A549 (cell line): ENCODE measurements around the gene SEC14L6. TPM values are rescaled to one million over a fixed set of nuclear protein-coding genes. Genes with fewer than 3 reads are reported as not detected.

ENCODE experiments used
- ATAC-seq, 2 experiments: fragments of 200-7000 bp in 1 of 2; fragments of >200 bp in 1 of 2; cut with Nextera tagmentation in 1 of 2; cut with Tn5 transposase in 1 of 2; 3 replicates each; pipeline versions ENCODE4 v1.8.0 to v1.9.1; 2018 to 2020; ENCODE audit warnings: mild to moderate bottlenecking in 1 of 2, moderate library complexity in 1 of 2
- CTCF ChIA-PET: fragments of 300-600 bp; sonication (Branson Sonifier 250); formaldehyde crosslinking; extraction: SDS; loops from one replicate; lab custom pipeline; 2021; ENCODE audit warnings: antibody characterized with exemption, inconsistent platforms; lab: Yijun Ruan, JAX
- POLR2A ChIA-PET: fragments of 350-600 bp; formaldehyde crosslinking; extraction: SDS; loops from one replicate; lab custom pipeline; 2021; ENCODE audit warnings: antibody characterized with exemption, inconsistent platforms; lab: Yijun Ruan, JAX
- DNase-seq, 2 experiments: peaks; one replicate each; pipeline versions ENCODE4 v3.0.0 to v3.0.0-alpha.2; 2011 to 2016; ENCODE audit warnings: low read depth in 1 of 2, low spot score in 1 of 2
- FAIRE-seq: peaks from 2 replicates; lab custom pipeline; 2011; peaks lifted over from hg19 to GRCh38; lab: Jason Lieb, UNC
- H3K27ac ChIP-seq, 2 experiments: fragments of >200 bp; sonication (Bioruptor Twin); formaldehyde crosslinking; 3 replicates each; pipeline ENCODE4 v1.5.1; 2016 to 2017
- H3K4me1 ChIP-seq: fragments of >200 bp; sonication (Bioruptor Twin); formaldehyde crosslinking; 3 replicates; pipeline ENCODE4 v1.6.1; 2016
- H3K4me2 ChIP-seq: fragments of >200 bp; sonication (Bioruptor Twin); formaldehyde crosslinking; 3 replicates; pipeline ENCODE4 v1.6.1; 2016
- H3K4me3 ChIP-seq: fragments of >200 bp; sonication (Bioruptor Twin); formaldehyde crosslinking; 3 replicates; pipeline ENCODE4 v1.5.1; 2016
- H3K9me3 ChIP-seq: fragments of >200 bp; sonication (Bioruptor Twin); formaldehyde crosslinking; 3 replicates; pipeline ENCODE4 v1.6.1; 2016
- BHLHE40 ChIP-seq: IDR thresholded peaks from 2 replicates; pipeline ENCODE4 v1.6.1; 2012; ENCODE audit warnings: low read depth, low read length, inconsistent platforms
- CBX2 ChIP-seq: fragments of 200-600 bp; sonication (generic); IDR thresholded peaks from 2 replicates; pipeline ENCODE4 v1.6.1; 2016; ENCODE audit warnings: low read depth, mild to moderate bottlenecking, borderline replicate concordance
- CBX8 ChIP-seq: fragments of 200-600 bp; sonication (generic); IDR thresholded peaks from 2 replicates; pipeline ENCODE4 v1.6.1; 2016
- EHF ChIP-seq: fragments of 250-450 bp; sonication (Bioruptor Pico); IDR thresholded peaks from 2 replicates; pipeline ENCODE4 v1.5.0; 2020; ENCODE audit warnings: mild to moderate bottlenecking
- GATA3 ChIP-seq: IDR thresholded peaks from 2 replicates; pipeline ENCODE4 v1.6.1; 2012; ENCODE audit warnings: borderline replicate concordance
- HDAC2 ChIP-seq: fragments of 200-600 bp; sonication (generic); IDR thresholded peaks from 2 replicates; pipeline ENCODE4 v1.6.1; 2016
- KDM5A ChIP-seq: fragments of 200-600 bp; sonication (generic); IDR thresholded peaks from 2 replicates; pipeline ENCODE4 v1.6.1; 2016; ENCODE audit warnings: antibody characterized with exemption, mild to moderate bottlenecking
- MAFK ChIP-seq: fragments of 450-650 bp; IDR thresholded peaks from 2 replicates; pipeline ENCODE4 v1.6.1; 2014; ENCODE audit not compliant: partially characterized antibody
- MAZ ChIP-seq: fragments of 150-350 bp; IDR thresholded peaks from 2 replicates; pipeline ENCODE4 v1.6.1; 2014; ENCODE audit warnings: antibody characterized with exemption, low read depth, low read length, borderline replicate concordance
- NFE2L2 ChIP-seq: fragments of 150-350 bp; conservative IDR thresholded peaks from 2 replicates; pipeline ENCODE4 v1.6.1; 2014; ENCODE audit warnings: low read length
- NR3C1 ChIP-seq: fragments of >200 bp; sonication (Bioruptor Twin); formaldehyde crosslinking; IDR thresholded peaks from 3 replicates; pipeline ENCODE4 v1.6.1; 2017
- POLR2AphosphoS2 ChIP-seq: conservative IDR thresholded peaks from 2 replicates; pipeline ENCODE4 v1.6.1; 2012; ENCODE audit warnings: low read length, improper control_type of control experiment, inconsistent platforms
- RFX5 ChIP-seq: fragments of 450-650 bp; IDR thresholded peaks from 2 replicates; pipeline ENCODE4 v1.7.1; 2014; ENCODE audit warnings: antibody characterized with exemption, mild to moderate bottlenecking, moderate library complexity
- RNF2 ChIP-seq: fragments of 200-600 bp; sonication (generic); IDR thresholded peaks from 2 replicates; pipeline ENCODE4 v1.6.1; 2016; ENCODE audit warnings: low read depth, mild to moderate bottlenecking, antibody characterized with exemption, moderate library complexity, borderline replicate concordance
- SREBF2 ChIP-seq: fragments of 450-650 bp; IDR thresholded peaks from 2 replicates; pipeline ENCODE4 v1.6.1; 2014; ENCODE audit warnings: mild to moderate bottlenecking, moderate library complexity
- ZNF302 ChIP-seq: fragments of 250-450 bp; sonication (Bioruptor Pico); IDR thresholded peaks from 2 replicates; pipeline ENCODE4 v1.9.0; 2021; ENCODE audit warnings: inconsistent platforms, mild to moderate bottlenecking, moderate library complexity
- ZSCAN20 ChIP-seq: fragments of 250-450 bp; sonication (Bioruptor Pico); IDR thresholded peaks from 2 replicates; pipeline ENCODE4 v1.8.0; 2022; ENCODE audit warnings: mild to moderate bottlenecking, moderate library complexity
- WGBS: methylation state at CpG from one replicate; pipeline ENCODE4 v1.1.6; 2017; ENCODE audit errors: missing lambda C conversion rate; 5-methylcytosine and 5-hydroxymethylcytosine counted together
- polyA plus RNA-seq, 4 experiments: library from polyadenylated mRNA; depleted of rRNA in 3 of 4; stranded (reverse); fragments of >200 nt; fragmentation: RNase III in 1 of 4; extraction: RNeasy Plus Mini Kit Qiagen cat#74134 plus additional on column Dnase treatment in 1 of 4; gene quantifications; 2 replicates in 3 of 4; 3 replicates in 1 of 4; pipeline ENCODE4 v1.2.3, GENCODE V29; 2011 to 2017
- TF ChIP-seq, protein P1 (sequence below): fragments of >200 bp; sonication (Bioruptor Twin); formaldehyde crosslinking; IDR thresholded peaks from 3 replicates; pipeline ENCODE4 v1.6.1; 2016
- TF ChIP-seq, protein P2 (sequence below): fragments of 150-350 bp; IDR thresholded peaks from 2 replicates; pipeline ENCODE4 v1.6.1; 2014; ENCODE audit warnings: low read depth, mild to moderate bottlenecking, low read length
- TF ChIP-seq, protein P3 (sequence below): fragments of 450-650 bp; IDR thresholded peaks from 2 replicates; pipeline ENCODE4 v1.6.1; 2014; ENCODE audit warnings: antibody characterized with exemption
- TF ChIP-seq, protein P4 (sequence below): fragments of 250-450 bp; sonication (Bioruptor Pico); IDR thresholded peaks from 2 replicates; pipeline ENCODE4 v1.5.0; 2020; ENCODE audit warnings: low read depth, mild to moderate bottlenecking, moderate library complexity
- TF ChIP-seq, protein P5 (sequence below): fragments of 200-600 bp; sonication (generic); IDR thresholded peaks from 2 replicates; pipeline ENCODE4 v1.6.1; 2016; ENCODE audit warnings: antibody characterized with exemption, mild to moderate bottlenecking, moderate library complexity

SEC14L6 gene
- polyA plus RNA-seq, 2 of the 4 experiments (the other 2 are of a cell fraction) = not detected

DNA sequence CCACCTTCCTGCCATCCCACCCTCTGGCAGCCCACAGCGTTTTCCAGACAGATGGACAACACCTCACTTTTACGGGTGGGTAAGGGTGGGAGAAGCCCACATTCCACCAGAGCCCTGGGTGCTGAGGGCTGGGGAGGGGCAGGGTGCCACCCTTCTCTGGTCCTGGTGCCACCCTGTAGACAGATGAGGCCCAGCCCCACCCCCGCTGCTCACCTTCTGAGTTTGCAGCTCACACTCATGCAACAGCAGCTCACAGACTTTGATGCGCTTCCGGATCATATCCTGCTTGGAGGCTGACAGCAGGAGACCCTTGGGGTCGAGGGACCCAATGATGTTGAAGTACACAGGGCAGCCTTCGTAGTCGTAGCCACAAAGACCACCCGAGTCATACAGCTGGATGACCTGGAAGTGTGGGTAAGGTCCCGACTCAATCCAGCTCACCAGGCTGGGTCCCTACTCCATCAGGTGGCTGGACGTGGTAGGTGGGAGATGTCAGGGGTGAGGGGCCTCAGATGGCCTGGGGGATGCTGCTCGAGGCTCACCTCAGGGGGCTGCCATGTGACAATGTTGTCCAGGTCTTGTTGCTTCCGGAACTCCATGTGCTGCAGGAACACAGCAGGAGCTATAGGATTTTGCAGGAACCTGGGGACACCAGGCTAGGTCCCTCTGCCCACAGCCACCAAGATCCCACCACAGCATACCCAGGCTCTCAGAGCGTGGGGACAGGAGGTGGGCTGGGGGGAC is 51.3 kb downstream of the SEC14L6 start:
- 76% methylated on average over 7 of the region's 14 CpGs for WGBS
- POLR2A ChIA-PET = no interaction called here
- H3K4me3 ChIP-seq = no peak overlapping the region
- TF ChIP-seq RFX5 (no peak), KDM5A (no peak), MAFK (no peak)
- TF ChIP-seq, protein P1, sequence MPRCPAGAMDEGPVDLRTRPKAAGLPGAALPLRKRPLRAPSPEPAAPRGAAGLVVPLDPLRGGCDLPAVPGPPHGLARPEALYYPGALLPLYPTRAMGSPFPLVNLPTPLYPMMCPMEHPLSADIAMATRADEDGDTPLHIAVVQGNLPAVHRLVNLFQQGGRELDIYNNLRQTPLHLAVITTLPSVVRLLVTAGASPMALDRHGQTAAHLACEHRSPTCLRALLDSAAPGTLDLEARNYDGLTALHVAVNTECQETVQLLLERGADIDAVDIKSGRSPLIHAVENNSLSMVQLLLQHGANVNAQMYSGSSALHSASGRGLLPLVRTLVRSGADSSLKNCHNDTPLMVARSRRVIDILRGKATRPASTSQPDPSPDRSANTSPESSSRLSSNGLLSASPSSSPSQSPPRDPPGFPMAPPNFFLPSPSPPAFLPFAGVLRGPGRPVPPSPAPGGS = no peak
- TF ChIP-seq, all 56 proteins: peak for 0
- H3K4me2 ChIP-seq = no peak overlapping the region
- DNase-seq = no peak
- ATAC-seq = no peak
- no peak for FAIRE-seq
- CTCF ChIA-PET = interaction anchor here (0.7 to 2.3 kb wide), 3 partner anchors 11 to 109 kb away, joined by 3 to 19 read pairs (median 3); no protein-coding TSS in a partner anchor
- no peaks in the 10 kb centered on the region for H3K4me1 ChIP-seq
- H3K9me3 ChIP-seq = no peaks in the 10 kb centered on the region
- no peak overlapping the region for H3K27ac ChIP-seq

DNA sequence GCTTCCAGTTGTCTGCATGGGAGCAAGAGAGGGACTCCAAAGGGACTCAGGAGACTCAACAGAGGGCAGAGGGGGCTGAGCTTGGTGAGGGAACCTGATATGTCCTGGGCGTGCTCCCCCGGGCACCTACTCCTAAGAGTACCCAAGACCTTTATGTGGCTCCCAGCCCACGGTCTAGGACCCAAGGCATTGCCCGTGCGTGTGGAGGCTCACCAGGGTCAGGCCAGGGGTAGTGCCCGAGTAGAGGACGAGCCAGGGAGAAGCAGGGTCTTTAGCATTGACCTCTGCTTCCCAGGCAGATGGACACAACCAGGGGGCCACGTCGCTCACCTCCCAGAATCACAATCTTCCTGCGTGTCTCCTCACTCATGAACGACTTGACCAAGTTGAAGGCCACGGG is 54.4 kb downstream of the SEC14L6 start:
- WGBS = 87% methylated on average over 12 of the region's 12 CpGs
- Histone ChIP-seq H3K27ac (no peak overlapping the region), H3K9me3 (no peaks in the 10 kb centered on the region), H3K4me3 (no peak overlapping the region), H3K4me2 (no peak overlapping the region)
- DNase-seq = no peak
- POLR2A ChIA-PET = no interaction called here
- CTCF ChIA-PET = no interaction called here
- no peak for ATAC-seq
- TF ChIP-seq RNF2 = no peak
- TF ChIP-seq, protein P2, sequence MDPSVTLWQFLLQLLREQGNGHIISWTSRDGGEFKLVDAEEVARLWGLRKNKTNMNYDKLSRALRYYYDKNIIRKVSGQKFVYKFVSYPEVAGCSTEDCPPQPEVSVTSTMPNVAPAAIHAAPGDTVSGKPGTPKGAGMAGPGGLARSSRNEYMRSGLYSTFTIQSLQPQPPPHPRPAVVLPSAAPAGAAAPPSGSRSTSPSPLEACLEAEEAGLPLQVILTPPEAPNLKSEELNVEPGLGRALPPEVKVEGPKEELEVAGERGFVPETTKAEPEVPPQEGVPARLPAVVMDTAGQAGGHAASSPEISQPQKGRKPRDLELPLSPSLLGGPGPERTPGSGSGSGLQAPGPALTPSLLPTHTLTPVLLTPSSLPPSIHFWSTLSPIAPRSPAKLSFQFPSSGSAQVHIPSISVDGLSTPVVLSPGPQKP = no peak
- no peak for TF ChIP-seq HDAC2
- no peak for TF ChIP-seq CBX8
- TF ChIP-seq NFE2L2 = no peak
- TF ChIP-seq GATA3 = no peak
- no peak for TF ChIP-seq ZNF302 (CRISPR knock-in tag)
- no peak for TF ChIP-seq EHF
- no peak for TF ChIP-seq BHLHE40
- no peak for TF ChIP-seq ZSCAN20
- TF ChIP-seq, protein P3, sequence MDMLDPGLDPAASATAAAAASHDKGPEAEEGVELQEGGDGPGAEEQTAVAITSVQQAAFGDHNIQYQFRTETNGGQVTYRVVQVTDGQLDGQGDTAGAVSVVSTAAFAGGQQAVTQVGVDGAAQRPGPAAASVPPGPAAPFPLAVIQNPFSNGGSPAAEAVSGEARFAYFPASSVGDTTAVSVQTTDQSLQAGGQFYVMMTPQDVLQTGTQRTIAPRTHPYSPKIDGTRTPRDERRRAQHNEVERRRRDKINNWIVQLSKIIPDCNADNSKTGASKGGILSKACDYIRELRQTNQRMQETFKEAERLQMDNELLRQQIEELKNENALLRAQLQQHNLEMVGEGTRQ = no peak
- no peak for TF ChIP-seq CBX2
- TF ChIP-seq, all 56 proteins: peak for 0
- FAIRE-seq = no peak
- H3K4me1 ChIP-seq = peaks cover 2% of the 10 kb centered on the region

DNA sequence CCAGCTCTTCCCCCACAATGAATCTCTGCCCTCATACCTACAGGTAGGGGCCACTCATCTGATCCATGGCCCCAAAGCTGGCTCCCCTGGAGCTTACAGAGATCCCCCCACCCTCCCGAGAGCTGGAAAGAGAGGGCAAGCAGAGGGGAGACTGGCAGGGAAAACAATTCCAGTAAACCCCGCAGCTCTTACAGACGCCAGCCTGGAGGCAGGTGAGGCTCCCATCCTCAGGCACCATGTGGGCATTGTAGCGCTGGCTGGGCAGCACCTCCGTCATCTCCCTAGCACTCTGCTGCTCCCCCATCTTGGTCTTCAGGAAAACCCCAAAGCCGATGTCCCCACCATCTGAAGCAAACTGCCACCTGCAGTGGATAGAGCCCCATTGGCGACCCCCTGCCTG is 55.2 kb downstream of the SEC14L6 start:
- Histone ChIP-seq H3K4me3 (no peak overlapping the region), H3K9me3 (no peaks in the 10 kb centered on the region), H3K27ac (no peak overlapping the region), H3K4me1 (peaks cover 9% of the 10 kb centered on the region), H3K4me2 (no peak overlapping the region)
- ChIA-PET POLR2A (no interaction called here), CTCF (interaction anchor here (1.1 to 2.3 kb wide), 3 partner anchors 25 to 101 kb away, joined by 3 to 10 read pairs (median 4); no protein-coding TSS in a partner anchor)
- WGBS = 92% methylated on average over 5 of the region's 7 CpGs
- DNase-seq = no peak
- no peak for ATAC-seq
- FAIRE-seq = no peak
- TF ChIP-seq NR3C1 = no peak
- TF ChIP-seq, protein P1 = no peak
- TF ChIP-seq, protein P4, sequence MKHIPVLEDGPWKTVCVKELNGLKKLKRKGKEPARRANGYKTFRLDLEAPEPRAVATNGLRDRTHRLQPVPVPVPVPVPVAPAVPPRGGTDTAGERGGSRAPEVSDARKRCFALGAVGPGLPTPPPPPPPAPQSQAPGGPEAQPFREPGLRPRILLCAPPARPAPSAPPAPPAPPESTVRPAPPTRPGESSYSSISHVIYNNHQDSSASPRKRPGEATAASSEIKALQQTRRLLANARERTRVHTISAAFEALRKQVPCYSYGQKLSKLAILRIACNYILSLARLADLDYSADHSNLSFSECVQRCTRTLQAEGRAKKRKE = no peak
- no peak for TF ChIP-seq NFE2L2
- no peak for TF ChIP-seq CBX8
- TF ChIP-seq SREBF2 = no peak
- TF ChIP-seq, protein P2 = no peak
- TF ChIP-seq MAZ = no peak
- TF ChIP-seq POLR2AphosphoS2 = no peak
- TF ChIP-seq, protein P5, sequence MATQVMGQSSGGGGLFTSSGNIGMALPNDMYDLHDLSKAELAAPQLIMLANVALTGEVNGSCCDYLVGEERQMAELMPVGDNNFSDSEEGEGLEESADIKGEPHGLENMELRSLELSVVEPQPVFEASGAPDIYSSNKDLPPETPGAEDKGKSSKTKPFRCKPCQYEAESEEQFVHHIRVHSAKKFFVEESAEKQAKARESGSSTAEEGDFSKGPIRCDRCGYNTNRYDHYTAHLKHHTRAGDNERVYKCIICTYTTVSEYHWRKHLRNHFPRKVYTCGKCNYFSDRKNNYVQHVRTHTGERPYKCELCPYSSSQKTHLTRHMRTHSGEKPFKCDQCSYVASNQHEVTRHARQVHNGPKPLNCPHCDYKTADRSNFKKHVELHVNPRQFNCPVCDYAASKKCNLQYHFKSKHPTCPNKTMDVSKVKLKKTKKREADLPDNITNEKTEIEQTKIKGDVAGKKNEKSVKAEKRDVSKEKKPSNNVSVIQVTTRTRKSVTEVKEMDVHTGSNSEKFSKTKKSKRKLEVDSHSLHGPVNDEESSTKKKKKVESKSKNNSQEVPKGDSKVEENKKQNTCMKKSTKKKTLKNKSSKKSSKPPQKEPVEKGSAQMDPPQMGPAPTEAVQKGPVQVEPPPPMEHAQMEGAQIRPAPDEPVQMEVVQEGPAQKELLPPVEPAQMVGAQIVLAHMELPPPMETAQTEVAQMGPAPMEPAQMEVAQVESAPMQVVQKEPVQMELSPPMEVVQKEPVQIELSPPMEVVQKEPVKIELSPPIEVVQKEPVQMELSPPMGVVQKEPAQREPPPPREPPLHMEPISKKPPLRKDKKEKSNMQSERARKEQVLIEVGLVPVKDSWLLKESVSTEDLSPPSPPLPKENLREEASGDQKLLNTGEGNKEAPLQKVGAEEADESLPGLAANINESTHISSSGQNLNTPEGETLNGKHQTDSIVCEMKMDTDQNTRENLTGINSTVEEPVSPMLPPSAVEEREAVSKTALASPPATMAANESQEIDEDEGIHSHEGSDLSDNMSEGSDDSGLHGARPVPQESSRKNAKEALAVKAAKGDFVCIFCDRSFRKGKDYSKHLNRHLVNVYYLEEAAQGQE = no peak
